ENCODE results near the gene PLEKHA1.
A peak's percentile ranks its signal among the peaks of the same experiment; 100 is the strongest.

The PLEKHA1 gene

DNA sequence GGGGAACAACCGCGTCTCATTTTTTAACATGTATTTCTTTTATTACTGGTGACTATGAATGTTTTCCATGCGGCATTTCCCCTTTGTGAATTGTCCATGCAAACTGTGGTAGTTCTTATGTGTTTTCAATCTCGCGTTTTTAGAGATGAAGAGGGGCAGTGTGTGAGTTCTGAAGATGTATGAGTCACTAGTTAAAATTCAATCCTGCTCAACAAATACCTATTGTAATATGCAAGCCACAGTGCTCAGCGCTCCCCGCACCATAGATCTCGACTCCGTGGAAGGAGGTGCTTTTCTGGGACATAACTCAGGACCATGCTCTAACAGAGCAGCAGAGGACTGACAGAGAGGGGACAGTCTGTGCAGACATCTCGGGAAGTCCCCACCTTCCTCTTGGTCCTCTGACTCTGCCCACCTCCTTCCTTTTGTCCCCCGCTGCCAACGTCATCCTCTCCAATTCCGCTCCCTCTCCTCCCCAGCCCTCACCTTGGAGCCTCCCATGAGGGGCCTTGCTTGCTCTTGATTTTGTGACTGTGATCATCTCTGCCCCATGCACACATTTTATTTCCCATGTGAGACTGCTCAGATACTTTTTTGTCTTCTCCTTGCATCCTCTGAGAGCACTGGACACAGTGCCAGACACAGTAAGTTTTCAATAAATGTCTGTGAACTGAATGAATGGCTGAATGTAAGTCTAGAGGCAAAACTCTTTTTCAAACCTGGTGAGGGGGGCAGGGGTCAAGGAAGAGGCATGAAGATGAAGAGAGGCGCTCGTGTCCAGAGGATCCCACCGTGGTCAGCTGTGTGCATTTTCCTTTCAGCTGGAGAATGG lies 42.7 kb upstream of the PLEKHA1 start:
- Histone ChIP-seq H3K4me2 (ENCODE audit: low read length) (peak overlapping the region; percentile 81), H3K27me3 (ENCODE audit: low read depth, low read length) (peaks cover 24% of the 10 kb centered on the region), H3K36me3 (replicated peaks; ENCODE audit: low read depth, low read length) (no peaks in the 10 kb centered on the region), H2AFZ (ENCODE audit: low read depth, low read length) (no peak overlapping the region), H4K20me1 (ENCODE audit: insufficient read depth, low read length) (no peaks in the 10 kb centered on the region), H3K9me3 (ENCODE audit: insufficient read depth, low read length) (no peaks in the 10 kb centered on the region), H3K79me2 (ENCODE audit: low read length) (no peaks in the 10 kb centered on the region), H3K9ac (ENCODE audit: low read length) (peak overlapping the region; percentile 51), H3K4me3 (ENCODE audit: low read length) (peak overlapping the region; percentile 61), H3K4me1 (ENCODE audit: low read length) (peaks cover 80% of the 10 kb centered on the region), H3K27ac (ENCODE audit: low read length) (peak overlapping the region; percentile 77)
- TF ChIP-seq EZH2phosphoT487 (IDR thresholded peaks at IDR 0.05; ENCODE audit: low read depth), result no peak
- TF ChIP-seq, protein P1, sequence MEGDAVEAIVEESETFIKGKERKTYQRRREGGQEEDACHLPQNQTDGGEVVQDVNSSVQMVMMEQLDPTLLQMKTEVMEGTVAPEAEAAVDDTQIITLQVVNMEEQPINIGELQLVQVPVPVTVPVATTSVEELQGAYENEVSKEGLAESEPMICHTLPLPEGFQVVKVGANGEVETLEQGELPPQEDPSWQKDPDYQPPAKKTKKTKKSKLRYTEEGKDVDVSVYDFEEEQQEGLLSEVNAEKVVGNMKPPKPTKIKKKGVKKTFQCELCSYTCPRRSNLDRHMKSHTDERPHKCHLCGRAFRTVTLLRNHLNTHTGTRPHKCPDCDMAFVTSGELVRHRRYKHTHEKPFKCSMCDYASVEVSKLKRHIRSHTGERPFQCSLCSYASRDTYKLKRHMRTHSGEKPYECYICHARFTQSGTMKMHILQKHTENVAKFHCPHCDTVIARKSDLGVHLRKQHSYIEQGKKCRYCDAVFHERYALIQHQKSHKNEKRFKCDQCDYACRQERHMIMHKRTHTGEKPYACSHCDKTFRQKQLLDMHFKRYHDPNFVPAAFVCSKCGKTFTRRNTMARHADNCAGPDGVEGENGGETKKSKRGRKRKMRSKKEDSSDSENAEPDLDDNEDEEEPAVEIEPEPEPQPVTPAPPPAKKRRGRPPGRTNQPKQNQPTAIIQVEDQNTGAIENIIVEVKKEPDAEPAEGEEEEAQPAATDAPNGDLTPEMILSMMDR (IDR thresholded peaks at IDR 0.05; ENCODE audit: low read depth, low read length), result no peak

DNA sequence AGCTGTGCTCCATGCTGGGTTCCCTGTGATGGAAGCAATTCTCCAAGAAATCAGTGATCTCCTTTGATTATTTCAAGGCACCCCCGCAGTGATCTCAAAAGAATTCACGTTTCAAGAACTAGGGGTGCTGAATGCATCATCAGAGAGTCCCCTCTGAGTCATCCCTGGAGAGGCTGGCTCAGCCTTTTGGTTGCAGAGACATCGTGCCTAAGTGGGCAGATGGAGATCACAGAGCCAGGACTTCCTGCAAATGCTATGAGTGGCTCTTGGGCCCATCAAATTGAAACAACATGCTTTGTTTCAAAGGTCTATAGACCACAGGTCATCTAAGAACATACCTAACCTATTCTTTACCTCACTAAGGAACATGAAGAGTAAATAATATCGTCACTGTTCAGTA lies 41.5 kb upstream of the PLEKHA1 start:
- Histone ChIP-seq H3K9ac (ENCODE audit: low read length) (no peak overlapping the region; the same call in 1 of the 2 replicates), H3K4me3 (ENCODE audit: low read length) (peak overlapping the region; percentile 17; the same call in 1 of the 2 replicates), H3K27ac (ENCODE audit: low read length) (peak overlapping the region; percentile 77), H4K20me1 (ENCODE audit: insufficient read depth, low read length) (no peaks in the 10 kb centered on the region), H3K27me3 (ENCODE audit: low read depth, low read length) (peaks cover 24% of the 10 kb centered on the region), H3K79me2 (ENCODE audit: low read length) (no peaks in the 10 kb centered on the region), H3K4me2 (ENCODE audit: low read length) (peak overlapping the region; percentile 81), H3K9me3 (ENCODE audit: insufficient read depth, low read length) (no peaks in the 10 kb centered on the region), H3K4me1 (ENCODE audit: low read length) (peaks cover 73% of the 10 kb centered on the region), H3K36me3 (replicated peaks; ENCODE audit: low read depth, low read length) (no peaks in the 10 kb centered on the region), H2AFZ (ENCODE audit: low read depth, low read length) (no peak overlapping the region)
- TF ChIP-seq, protein P1 (IDR thresholded peaks at IDR 0.05; ENCODE audit: low read depth, low read length), result no peak
- no peak for TF ChIP-seq EZH2phosphoT487 (IDR thresholded peaks at IDR 0.05; ENCODE audit: low read depth)

DNA sequence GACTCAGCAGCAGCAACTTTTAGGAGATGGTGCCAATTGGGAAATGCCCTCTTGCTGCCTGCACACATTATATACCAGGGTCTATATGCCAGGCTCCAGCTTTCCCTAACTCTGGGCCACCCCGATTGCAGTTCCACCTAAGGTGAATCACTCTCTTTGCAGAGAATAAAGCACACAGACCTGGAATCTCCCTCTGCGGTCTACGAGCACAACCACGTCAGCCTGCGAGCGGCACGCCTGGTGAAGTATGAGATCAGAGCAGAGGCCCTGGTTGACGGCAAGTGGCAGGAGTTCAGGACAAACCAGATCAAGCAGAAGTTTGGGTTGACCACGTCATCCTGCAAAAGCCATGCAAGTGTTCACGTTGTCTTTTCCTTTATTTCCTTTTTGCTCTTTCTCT lies 38.2 kb upstream of the PLEKHA1 start:
- Histone ChIP-seq H3K79me2 (ENCODE audit: low read length) (no peaks in the 10 kb centered on the region), H3K4me3 (ENCODE audit: low read length) (no peak overlapping the region), H3K27me3 (ENCODE audit: low read depth, low read length) (peaks cover 18% of the 10 kb centered on the region), H3K9ac (ENCODE audit: low read length) (peak overlapping the region; percentile 7; the same call in 1 of the 2 replicates), H3K36me3 (replicated peaks; ENCODE audit: low read depth, low read length) (no peaks in the 10 kb centered on the region), H3K27ac (ENCODE audit: low read length) (no peak overlapping the region), H3K9me3 (ENCODE audit: insufficient read depth, low read length) (no peaks in the 10 kb centered on the region), H2AFZ (ENCODE audit: low read depth, low read length) (no peak overlapping the region), H3K4me1 (ENCODE audit: low read length) (peaks cover 41% of the 10 kb centered on the region), H4K20me1 (ENCODE audit: insufficient read depth, low read length) (no peaks in the 10 kb centered on the region), H3K4me2 (ENCODE audit: low read length) (peak overlapping the region; percentile 51)
- TF ChIP-seq EZH2phosphoT487 (IDR thresholded peaks at IDR 0.05; ENCODE audit: low read depth), result no peak
- TF ChIP-seq, protein P1 (IDR thresholded peaks at IDR 0.05; ENCODE audit: low read depth, low read length), result no peak

DNA sequence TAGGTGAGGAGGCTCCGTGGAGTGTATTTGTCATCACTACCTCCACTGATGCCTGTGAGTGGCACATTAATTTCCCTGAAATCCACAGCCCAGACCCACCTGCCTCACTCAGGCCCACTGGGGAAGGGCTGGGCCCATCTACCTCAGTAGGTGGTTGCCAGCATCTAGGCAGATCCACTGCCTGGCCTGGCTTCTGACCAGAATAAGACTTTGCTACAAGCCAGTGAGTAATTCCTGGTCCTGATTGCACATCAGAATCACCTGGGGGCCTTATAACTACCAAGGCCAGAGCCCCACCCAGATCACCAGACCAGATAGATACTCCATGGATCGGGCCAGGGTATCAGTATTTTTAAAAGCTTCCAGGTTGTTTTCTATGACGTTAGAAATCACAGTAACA lies 37.5 kb upstream of the PLEKHA1 start:
- no peak for TF ChIP-seq EZH2phosphoT487 (IDR thresholded peaks at IDR 0.05; ENCODE audit: low read depth)
- TF ChIP-seq, protein P1 (IDR thresholded peaks at IDR 0.05; ENCODE audit: low read depth, low read length), result no peak
- H3K4me1 ChIP-seq (ENCODE audit: low read length), result peaks cover 34% of the 10 kb centered on the region
- H4K20me1 ChIP-seq (ENCODE audit: insufficient read depth, low read length), result no peaks in the 10 kb centered on the region
- 0 out of 2 replicates have a peak overlapping the region, but pooled peaks have one; percentile 21 for H3K4me3 ChIP-seq (ENCODE audit: low read length)
- H3K36me3 ChIP-seq (replicated peaks; ENCODE audit: low read depth, low read length), result no peaks in the 10 kb centered on the region
- no peaks in the 10 kb centered on the region for H3K79me2 ChIP-seq (ENCODE audit: low read length)
- H3K9me3 ChIP-seq (ENCODE audit: insufficient read depth, low read length), result no peaks in the 10 kb centered on the region
- H3K27me3 ChIP-seq (ENCODE audit: low read depth, low read length), result peaks cover 17% of the 10 kb centered on the region
- H2AFZ ChIP-seq (ENCODE audit: low read depth, low read length), result no peak overlapping the region
- H3K9ac ChIP-seq (ENCODE audit: low read length), result peak overlapping the region; percentile 7; the same call in 1 of the 2 replicates
- peak overlapping the region; percentile 51 for H3K4me2 ChIP-seq (ENCODE audit: low read length)
- no peak overlapping the region for H3K27ac ChIP-seq (ENCODE audit: low read length)
